Stimulated activated CD4-positive, alpha-beta T cell treated with anti-CD3 and anti-CD28 coated beads, TNF-alpha, amount 100 ng/mL, for 48 hours (primary cell): Measurements from ENCODE around the gene PLIN3.
"Not testable (repeated sequence)": the region's sequence is repeated elsewhere in the genome, so short reads cannot be mapped to it uniquely, and the experiment has no call there.

Source experiments
- DNase-seq, 3 donors: peaks; one replicate each; pipeline ENCODE4 v3.0.0-alpha.2; 2020; ENCODE audit warnings: low read depth in 3 of 3

PLIN3 gene

DNA sequence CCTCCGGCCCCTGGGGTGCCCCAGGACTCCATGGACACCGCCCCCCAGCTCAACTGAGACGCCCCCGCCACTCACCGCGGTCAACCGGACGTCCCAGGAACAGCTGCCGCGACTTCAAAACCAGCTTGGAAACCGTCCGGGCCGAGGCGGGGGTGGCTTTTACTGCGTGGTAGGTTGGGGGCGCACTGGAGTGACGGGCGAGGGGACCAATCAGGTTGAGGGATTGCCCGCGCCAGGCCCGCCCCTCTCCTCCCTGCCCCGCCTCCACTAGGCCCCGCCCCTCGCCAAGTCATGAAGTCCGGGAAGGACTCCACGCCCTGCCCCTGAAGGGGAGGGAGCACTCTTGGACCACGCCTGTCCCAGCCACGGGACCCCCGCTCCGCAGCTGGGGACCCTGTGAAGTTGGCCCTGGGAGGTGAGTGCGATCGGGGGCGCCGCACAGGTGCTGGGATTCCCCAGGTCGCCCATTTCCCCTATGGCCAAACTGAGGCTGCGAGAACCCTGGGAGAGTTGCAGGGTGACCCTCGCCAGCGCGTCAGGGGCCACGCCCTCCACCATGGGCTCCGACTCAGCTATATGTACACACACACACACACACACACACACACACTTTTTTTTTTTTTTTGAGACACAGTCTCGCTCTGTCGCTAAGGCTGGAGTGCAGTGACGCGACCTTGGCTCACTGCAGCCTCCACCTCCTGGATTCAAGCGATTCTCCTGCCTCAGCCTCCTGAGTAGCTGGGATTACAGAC is at the start of gene PLIN3:
TSS of gene PLIN3 (minus strand) at position 134 of the 752 bp plus-strand sequence. CDS start 6,273 bp downstream, outside the sequence.
- DNase-seq = peak; percentile 87 to 98 (median 93)

- DNase-seq = no peak
Measured at GRCh38 chr19:4916292-4917082, 49.0 kb upstream of the PLIN3 start.

- peak; percentile 36 to 64 (median 50) for DNase-seq
Measured at GRCh38 chr19:4914736-4915501, 47.5 kb upstream of the PLIN3 start.

GRCh38 chr19:4913996-4914735 is 46.7 kb upstream of the PLIN3 start:
- no peak for DNase-seq

DNA sequence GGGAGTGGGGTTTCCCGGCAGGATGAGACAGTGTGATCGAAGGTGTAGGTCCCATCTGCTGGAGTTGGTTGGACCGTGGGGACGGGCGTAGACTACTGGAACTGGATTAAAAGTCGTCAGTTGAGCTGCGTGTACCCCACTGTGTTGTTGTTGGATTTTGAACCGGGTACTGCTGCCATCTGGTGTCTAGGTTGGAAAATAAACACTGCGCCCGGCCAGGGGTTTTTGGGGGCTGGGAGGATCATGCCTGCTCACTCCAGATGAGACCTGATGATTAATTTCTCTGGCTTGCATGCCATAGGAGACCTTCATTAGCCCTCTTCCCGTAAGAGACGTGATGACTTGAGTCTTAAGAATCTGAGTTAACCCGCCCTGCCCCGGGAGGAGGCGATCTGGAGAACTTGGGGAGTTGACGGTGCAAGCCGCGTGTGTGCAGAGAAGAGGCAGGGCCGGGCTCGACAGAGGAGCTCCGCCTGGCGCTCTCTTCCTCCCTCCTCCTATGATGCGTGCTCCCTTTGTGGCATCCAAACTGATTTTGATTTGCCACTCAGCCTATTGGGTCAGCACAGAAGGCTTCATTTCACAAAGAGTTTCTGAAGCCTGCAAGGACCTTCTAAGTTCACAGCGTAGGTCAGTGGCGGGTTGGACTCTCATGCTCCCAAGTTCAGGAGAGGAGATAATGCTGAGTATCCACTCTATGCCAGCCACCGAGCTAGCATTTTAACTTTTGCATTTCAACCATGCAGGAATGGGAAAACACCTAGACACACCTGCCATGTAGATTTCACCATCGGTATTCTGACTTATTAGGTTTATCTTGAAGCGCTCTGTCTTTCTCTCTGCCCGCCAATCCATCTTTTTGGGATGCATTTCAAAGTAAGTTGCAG is 44.6 kb upstream of the PLIN3 start:
- DNase-seq = peak; percentile 52 to 72 (median 66)

GRCh38 chr19:4911314-4911713 is 43.8 kb upstream of the PLIN3 start:
- DNase-seq = no peak

- no peak for DNase-seq
Measured at GRCh38 chr19:4910594-4911281, 43.3 kb upstream of the PLIN3 start.

DNA sequence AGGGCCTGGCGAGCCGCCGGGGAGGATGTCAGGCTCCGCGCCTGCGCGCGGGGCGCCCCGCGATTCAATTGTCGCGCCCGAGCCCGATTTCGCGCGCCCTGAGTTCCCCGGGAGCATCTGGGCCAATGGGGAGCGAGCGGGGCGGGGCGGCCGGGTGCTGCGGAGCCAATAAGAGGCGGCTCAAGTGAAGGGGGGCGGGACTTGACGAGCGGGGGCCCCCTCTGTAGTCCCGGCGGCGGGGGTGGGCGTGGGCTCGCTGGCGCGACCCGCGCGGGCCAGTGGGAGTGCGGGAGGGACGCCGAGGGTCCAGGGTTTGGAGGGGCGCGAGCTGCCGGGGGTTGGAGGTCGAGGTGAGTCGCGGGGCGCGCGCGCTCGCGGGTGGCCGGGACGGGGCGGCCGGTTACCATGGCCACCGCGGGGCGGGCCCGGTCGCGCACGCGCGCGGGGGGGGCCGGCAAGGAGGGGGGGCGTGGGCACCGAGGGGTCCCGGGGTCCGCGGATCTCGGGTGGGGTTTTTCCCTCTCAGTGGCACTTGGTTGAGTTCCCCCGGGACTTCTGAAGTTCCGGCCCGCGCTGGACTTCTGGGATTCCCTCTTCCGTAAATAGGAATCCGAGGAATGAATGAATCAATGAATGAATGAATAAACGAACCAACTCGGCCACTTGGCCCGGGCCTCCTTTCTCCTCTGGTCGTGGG is 42.6 kb upstream of the PLIN3 start:
- DNase-seq = peak; percentile 87 to 95 (median 90)

GRCh38 chr19:4909156-4909896 is 41.9 kb upstream of the PLIN3 start, which contains the start of gene UHRF1:
Gene UHRF1, plus strand, starts transcription at chr19:4909501. Its CDS starts 1,385 bp downstream, at chr19:4910886.
- peak; percentile 70 to 72 (median 70) for DNase-seq

GRCh38 chr19:4908781-4909155 is 41.3 kb upstream of the PLIN3 start:
- DNase-seq = no peak

DNA sequence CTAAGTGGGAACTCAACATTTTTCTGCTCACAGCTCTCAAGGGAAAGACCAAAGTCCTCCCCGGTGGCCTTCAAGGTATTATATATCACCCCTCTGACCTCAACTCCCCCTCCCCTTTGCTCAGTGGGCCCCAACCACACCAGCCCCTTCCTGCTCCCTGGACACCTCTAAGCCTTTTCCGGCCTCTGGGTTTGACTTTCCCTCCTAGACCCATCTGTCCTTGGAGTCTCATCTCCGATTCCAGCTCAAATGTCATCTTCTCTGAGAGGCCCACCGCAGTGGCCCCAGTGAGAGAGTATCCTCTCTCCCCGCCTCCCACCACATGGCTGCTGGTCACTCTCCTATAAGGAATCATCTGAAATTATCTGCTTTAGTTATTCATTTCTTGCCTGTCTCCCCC is 40.9 kb upstream of the PLIN3 start:
- DNase-seq = no peak

DNA sequence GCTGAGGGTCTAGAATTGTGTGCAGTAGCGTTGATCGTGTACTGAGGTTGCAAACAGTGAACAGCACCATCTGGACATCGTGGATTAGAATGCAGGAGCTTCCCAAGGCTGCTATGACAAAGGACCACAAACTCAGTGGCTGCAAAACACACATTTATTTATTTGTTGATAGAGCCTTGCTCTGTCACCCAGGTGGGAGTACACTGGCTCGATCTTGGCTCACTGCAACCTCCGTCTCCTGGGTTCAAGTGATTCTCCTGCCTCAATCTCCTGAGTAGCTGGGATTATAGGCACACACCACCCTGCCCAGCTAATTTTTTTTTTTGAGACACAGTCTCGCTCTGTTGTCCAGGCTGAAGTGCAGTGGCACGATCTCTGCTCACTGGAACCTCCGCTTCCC is 39.5 kb upstream of the PLIN3 start:
- no peak for DNase-seq

GRCh38 chr19:4904481-4904880 is 37.0 kb upstream of the PLIN3 start:
- no peak for DNase-seq

GRCh38 chr19:4902796-4903195 is 35.3 kb upstream of the PLIN3 start, which contains the start of gene ARRDC5:
Gene ARRDC5, minus strand, starts transcription at chr19:4902896. Its CDS starts 71 bp downstream, at chr19:4902825.
- DNase-seq = no peak

- DNase-seq = not testable (repeated sequence)
Measured at GRCh38 chr19:4900879-4901278, 33.4 kb upstream of the PLIN3 start.

DNA sequence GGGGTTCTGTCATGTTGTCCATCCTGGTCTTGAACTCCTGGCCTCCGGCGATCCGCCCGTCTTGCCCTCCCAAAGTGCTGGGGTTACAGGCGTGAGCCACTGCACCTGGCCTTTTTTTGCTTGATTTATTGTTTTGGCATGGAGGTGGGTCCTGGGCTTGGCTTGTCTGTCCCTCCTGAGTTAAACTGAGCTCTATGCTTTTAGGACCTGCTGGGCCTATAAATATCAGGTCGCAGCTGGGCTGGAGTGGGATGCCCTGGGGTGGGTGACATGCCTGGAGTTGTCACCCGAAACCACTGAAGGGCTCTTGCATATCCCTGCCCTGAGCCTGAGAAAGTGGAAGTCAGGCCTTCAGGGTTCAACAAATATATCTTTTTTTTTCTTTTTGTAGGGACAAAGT is 29.7 kb upstream of the PLIN3 start:
- DNase-seq = no peak

GRCh38 chr19:4896372-4896771 is 28.9 kb upstream of the PLIN3 start:
- DNase-seq = no peak

- not testable (repeated sequence) for DNase-seq
Measured at GRCh38 chr19:4892962-4893361, 25.5 kb upstream of the PLIN3 start.
